Astrocyte (in vitro differentiated cells and primary cell): Measurements from ENCODE around the gene ZNF526. TPM values are rescaled to one million over a fixed set of nuclear protein-coding genes. Genes with fewer than 3 reads are reported as not detected.

Experiments used
- DNase-seq: peaks from one replicate; pipeline ENCODE4 v3.0.0-alpha.2; 2010; ENCODE audit warnings: low read depth
- FAIRE-seq: peaks from 2 replicates; lab custom pipeline; 2011; peaks lifted over from hg19 to GRCh38; lab: Jason Lieb, UNC
- H2AFZ ChIP-seq: 2 replicates; pipeline ENCODE4 v1.6.0; 2012; ENCODE audit warnings: low read depth, low read length, inconsistent platforms
- H3K27ac ChIP-seq: 2 replicates; pipeline ENCODE4 v1.5.1; 2011; ENCODE audit warnings: low read depth, low read length, inconsistent platforms
- H3K27me3 ChIP-seq: 2 replicates; pipeline ENCODE4 v1.6.0; 2011; ENCODE audit warnings: low read length, inconsistent platforms; ENCODE audit not compliant: insufficient read depth
- H3K36me3 ChIP-seq: 2 replicates; pipeline ENCODE4 v1.5.1; 2011; ENCODE audit warnings: low read length, inconsistent platforms; ENCODE audit not compliant: insufficient read depth
- H3K4me1 ChIP-seq: 2 replicates; pipeline ENCODE4 v1.5.1; 2011; ENCODE audit warnings: low read length, inconsistent platforms; ENCODE audit not compliant: insufficient read depth
- H3K4me2 ChIP-seq: 2 replicates; pipeline ENCODE4 v1.6.0; 2012; ENCODE audit warnings: low read length, inconsistent platforms
- H3K4me3 ChIP-seq: 2 replicates; pipeline ENCODE4 v1.5.1; 2011; ENCODE audit warnings: low read depth, mild to moderate bottlenecking, low read length, inconsistent platforms; ENCODE audit not compliant: insufficient read depth
- H3K79me2 ChIP-seq: 2 replicates; pipeline ENCODE4 v1.6.0; 2012; ENCODE audit warnings: mild to moderate bottlenecking, low read length, inconsistent platforms; ENCODE audit not compliant: insufficient read depth
- H3K9ac ChIP-seq: 2 replicates; pipeline ENCODE4 v1.6.0; 2012; ENCODE audit warnings: mild to moderate bottlenecking, low read length, inconsistent platforms
- H3K9me3 ChIP-seq: 2 replicates; pipeline ENCODE4 v1.5.1; 2012; ENCODE audit warnings: low read depth, mild to moderate bottlenecking, low read length, inconsistent platforms; ENCODE audit not compliant: insufficient read depth
- H4K20me1 ChIP-seq: 2 replicates; pipeline ENCODE4 v1.6.0; 2012; ENCODE audit warnings: low read length, inconsistent platforms; ENCODE audit not compliant: insufficient read depth
- H3K27ac Mint-ChIP-seq: one replicate; pipeline ENCODE4 v1.8.0; 2021; ENCODE audit warnings: mild to moderate bottlenecking, mixed read lengths; ENCODE audit not compliant: unreplicated experiment
- H3K27me3 Mint-ChIP-seq: one replicate; pipeline ENCODE4 v1.8.0; 2021; ENCODE audit warnings: low read depth, mixed read lengths; ENCODE audit not compliant: unreplicated experiment
- H3K36me3 Mint-ChIP-seq: one replicate; pipeline ENCODE4 v1.8.0; 2021; ENCODE audit warnings: low read depth, mixed read lengths; ENCODE audit not compliant: unreplicated experiment
- H3K4me1 Mint-ChIP-seq: one replicate; pipeline ENCODE4 v1.8.0; 2021; ENCODE audit warnings: low read depth, mixed read lengths; ENCODE audit not compliant: unreplicated experiment
- H3K4me3 Mint-ChIP-seq: one replicate; pipeline ENCODE4 v1.8.0; 2021; ENCODE audit warnings: mild to moderate bottlenecking, moderate library complexity, mixed read lengths; ENCODE audit not compliant: unreplicated experiment
- H3K9me3 Mint-ChIP-seq: one replicate; pipeline ENCODE4 v1.8.0; 2021; ENCODE audit warnings: mild to moderate bottlenecking, mixed read lengths; ENCODE audit not compliant: unreplicated experiment
- CTCF ChIP-seq: IDR thresholded peaks from 2 replicates; pipeline ENCODE4 v1.5.1; 2011; ENCODE audit warnings: low read depth, mild to moderate bottlenecking, inconsistent platforms, low read length, moderate library complexity; ENCODE audit not compliant: insufficient read depth
- EZH2 ChIP-seq: IDR thresholded peaks from 2 replicates; pipeline ENCODE4 v1.6.1; 2012; ENCODE audit warnings: mild to moderate bottlenecking, low read length, inconsistent platforms; ENCODE audit not compliant: insufficient read depth
- total RNA-seq: library from RNA; stranded (reverse); gene quantifications from 2 replicates; pipeline ENCODE4 v1.2.1, GENCODE V29; 2021

Gene ZNF526
- total RNA-seq, 1 donor from 2014 or later, result 20.2 TPM

GRCh38 chr19:42226886-42227285 is 6.8 kb downstream of the ZNF526 start:
- Histone ChIP-seq H3K36me3 (peaks cover 35% of the 10 kb centered on the region), H3K9ac (peak overlapping the region; percentile 15), H3K79me2 (peaks cover 76% of the 10 kb centered on the region), H4K20me1 (peaks cover 87% of the 10 kb centered on the region), H3K4me1 (peaks cover 8% of the 10 kb centered on the region), H3K27me3 (no peaks in the 10 kb centered on the region), H3K9me3 (peaks cover 2% of the 10 kb centered on the region), H3K4me3 (no peak overlapping the region), H3K4me2 (no peak overlapping the region), H2AFZ (no peak overlapping the region), H3K27ac (no peak overlapping the region)
- Mint-ChIP-seq H3K4me3 (peak overlapping the region; percentile 11), H3K4me1 (peaks cover 24% of the 10 kb centered on the region), H3K27ac (peak overlapping the region; percentile 83), H3K9me3 (no peaks in the 10 kb centered on the region), H3K36me3 (peaks cover 34% of the 10 kb centered on the region), H3K27me3 (no peaks in the 10 kb centered on the region)
- FAIRE-seq (no peak), DNase-seq (no peak)
- TF ChIP-seq EZH2 (no peak), CTCF (no peak)

- FAIRE-seq, result no peak
- no peak for TF ChIP-seq CTCF
- no peak for TF ChIP-seq EZH2
- H3K4me1 ChIP-seq, result peaks cover 8% of the 10 kb centered on the region
- H3K36me3 ChIP-seq, result peaks cover 44% of the 10 kb centered on the region
- H3K27me3 ChIP-seq, result no peaks in the 10 kb centered on the region
- H3K4me1 Mint-ChIP-seq, result peaks cover 15% of the 10 kb centered on the region
- H3K9me3 ChIP-seq, result peaks cover 2% of the 10 kb centered on the region
- H4K20me1 ChIP-seq, result peaks cover 93% of the 10 kb centered on the region
- no peak overlapping the region for H3K27ac ChIP-seq
- H3K27ac Mint-ChIP-seq, result no peak overlapping the region
- no peak overlapping the region for H3K9ac ChIP-seq
- no peak overlapping the region for H3K4me2 ChIP-seq
- H2AFZ ChIP-seq, result no peak overlapping the region
- no peaks in the 10 kb centered on the region for H3K27me3 Mint-ChIP-seq
- H3K79me2 ChIP-seq, result peaks cover 67% of the 10 kb centered on the region
- H3K4me3 ChIP-seq, result no peak overlapping the region
- no peak overlapping the region for H3K4me3 Mint-ChIP-seq
- H3K9me3 Mint-ChIP-seq, result no peaks in the 10 kb centered on the region
- DNase-seq, result no peak
- peaks cover 34% of the 10 kb centered on the region for H3K36me3 Mint-ChIP-seq
Measured at GRCh38 chr19:42228641-42229040, 8.5 kb downstream of the ZNF526 start.

- Mint-ChIP-seq H3K4me1 (peaks cover 15% of the 10 kb centered on the region), H3K9me3 (no peaks in the 10 kb centered on the region), H3K4me3 (peak overlapping the region; percentile 5), H3K36me3 (peaks cover 34% of the 10 kb centered on the region), H3K27ac (peak overlapping the region; percentile 69), H3K27me3 (no peaks in the 10 kb centered on the region)
- Histone ChIP-seq H3K4me2 (no peak overlapping the region), H3K4me3 (no peak overlapping the region), H3K79me2 (peaks cover 69% of the 10 kb centered on the region), H3K9me3 (no peaks in the 10 kb centered on the region), H3K4me1 (peaks cover 8% of the 10 kb centered on the region), H3K27me3 (no peaks in the 10 kb centered on the region), H3K27ac (no peak overlapping the region), H4K20me1 (peaks cover 96% of the 10 kb centered on the region), H2AFZ (no peak overlapping the region), H3K36me3 (peaks cover 45% of the 10 kb centered on the region), H3K9ac (no peak overlapping the region)
- TF ChIP-seq EZH2 (no peak), CTCF (no peak)
- DNase-seq, result no peak
- no peak for FAIRE-seq
Measured at GRCh38 chr19:42229301-42229854, 9.3 kb downstream of the ZNF526 start.
